ENCODE results near the gene SEMA5B.

SEMA5B gene

DNA sequence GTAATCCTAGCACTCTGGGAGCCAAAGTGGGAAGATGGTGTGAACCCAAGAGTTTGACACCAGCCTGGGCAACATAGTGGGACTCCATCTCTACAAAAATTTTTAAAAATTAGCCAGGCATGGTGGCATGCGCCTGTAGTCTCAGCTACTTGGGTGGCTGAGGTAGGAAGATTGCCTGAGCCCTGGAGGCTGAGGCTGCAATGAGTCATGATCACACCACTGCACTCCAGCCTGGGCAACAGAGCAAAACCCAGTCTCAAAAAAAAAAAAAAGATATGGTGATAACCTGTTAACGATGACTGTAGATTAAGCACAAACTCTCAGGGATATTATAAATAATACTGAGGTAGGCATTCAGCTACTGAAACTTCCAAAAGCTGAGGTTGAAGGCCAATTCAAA lies 125.2 kb downstream of the SEMA5B start:
- DNase-seq: no peak

DNA sequence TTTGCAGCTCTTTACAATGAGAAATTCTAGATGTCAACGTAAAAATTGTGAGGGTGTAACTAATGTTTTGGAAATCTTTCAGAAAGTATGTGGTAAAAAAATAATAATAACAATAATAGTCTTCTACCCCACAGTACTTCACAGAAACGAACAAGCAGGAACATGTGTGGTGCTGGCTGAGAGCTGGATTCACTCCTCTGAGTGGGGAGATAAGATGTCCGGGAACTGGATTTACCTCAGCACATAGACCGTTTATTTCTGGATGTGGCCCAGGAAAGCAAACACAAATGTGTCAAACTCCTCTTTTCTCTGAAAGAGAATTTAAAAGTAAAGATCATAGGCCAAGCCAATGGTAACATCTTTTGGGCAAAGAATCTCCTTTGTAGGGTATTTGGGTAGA lies 129.3 kb downstream of the SEMA5B start:
- no peak for DNase-seq

- peak in 1 of 51 donors; percentile 12 for DNase-seq
Measured at GRCh38 chr3:122893754-122894668, 133.6 kb downstream of the SEMA5B start.

DNA sequence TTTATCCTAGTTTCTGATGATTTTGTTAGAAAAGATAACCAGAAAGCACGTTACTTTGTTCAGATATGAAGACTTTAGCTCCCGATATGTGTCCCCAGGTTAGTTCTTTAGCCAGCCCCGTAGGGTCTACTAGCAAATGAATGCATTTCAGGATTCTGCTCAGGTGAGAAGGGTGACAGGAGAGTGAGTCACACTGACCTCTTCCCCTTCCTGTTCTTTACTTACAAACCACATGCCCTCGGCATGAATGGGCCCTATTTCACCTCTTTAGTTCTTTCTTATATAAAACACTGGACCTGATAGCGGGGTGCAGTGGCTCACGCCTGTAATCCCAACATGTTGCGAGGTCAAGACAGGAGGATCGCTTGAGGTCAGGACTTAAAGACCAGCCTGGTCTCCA lies 134.3 kb downstream of the SEMA5B start:
- no peak for DNase-seq

DNA sequence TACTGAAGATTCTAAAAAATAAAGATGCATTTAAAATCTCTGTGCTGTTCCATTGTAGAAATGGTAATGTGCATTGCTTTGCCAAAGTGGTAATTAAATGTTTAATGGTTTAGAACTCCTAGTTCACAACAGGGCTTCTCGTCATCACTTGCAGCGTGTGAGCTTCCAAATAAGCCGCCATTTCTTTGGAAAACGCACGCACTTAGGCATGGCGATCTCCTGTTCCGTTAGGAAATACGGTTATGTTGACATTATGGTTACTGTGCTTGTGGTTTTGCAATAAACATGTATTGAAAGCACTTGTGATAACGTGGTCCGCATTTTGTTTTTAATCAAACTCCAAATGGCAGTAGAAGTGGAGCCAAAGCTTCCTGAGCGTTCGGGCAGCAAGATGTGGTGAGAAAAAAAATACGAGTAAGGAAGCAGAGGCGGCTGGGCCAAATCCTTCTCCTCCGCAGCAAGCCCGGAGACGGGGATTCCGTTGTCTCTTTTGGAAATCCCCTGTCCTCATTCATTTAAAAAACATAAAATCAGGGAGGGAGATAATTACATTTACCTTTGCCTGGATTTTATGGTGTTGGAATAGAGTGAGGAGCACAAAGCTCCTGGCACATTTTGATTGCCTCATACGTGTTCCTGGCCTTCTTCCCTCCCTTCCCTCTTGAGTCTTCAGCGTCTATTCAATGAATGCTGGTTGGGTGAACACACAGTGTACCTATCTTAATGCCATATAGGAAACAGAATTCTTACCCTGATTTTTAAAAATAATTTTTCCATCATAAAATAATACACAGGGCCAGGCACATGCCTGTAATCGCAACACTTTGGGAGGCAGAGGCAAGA lies 135.2 kb downstream of the SEMA5B start:
- no peak for DNase-seq

DNA sequence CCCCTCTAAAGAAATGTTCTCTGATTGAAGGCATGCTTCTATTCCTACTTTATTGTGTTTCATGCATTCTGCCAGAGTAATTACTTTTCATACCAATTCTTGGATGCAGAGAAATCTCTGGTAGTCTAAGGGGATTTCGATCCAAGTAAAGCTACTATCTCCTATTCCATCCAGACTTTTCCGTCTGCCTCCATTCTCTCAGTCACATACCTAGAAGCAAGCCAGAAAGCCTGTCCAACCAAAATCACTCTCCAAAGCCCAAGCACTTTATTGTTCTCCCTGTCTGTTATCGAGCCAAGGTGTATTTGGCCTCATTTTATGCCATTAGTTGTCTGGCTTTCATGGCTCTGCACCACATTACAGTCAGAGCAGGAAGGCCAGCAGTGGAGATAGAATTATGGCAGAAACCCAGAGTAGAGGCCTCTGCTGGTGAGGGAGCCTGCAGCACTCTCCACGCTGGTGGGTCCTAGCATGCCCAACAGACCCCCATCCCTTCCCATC lies 136.8 kb downstream of the SEMA5B start:
- no peak for DNase-seq

- DNase-seq: peak in 23 of 51 donors; percentile 4 to 72 (median 21)
Measured at GRCh38 chr3:122890077-122890719, 137.4 kb downstream of the SEMA5B start.

GRCh38 chr3:122886946-122887345 lies 140.6 kb downstream of the SEMA5B start:
- peak in 3 of 51 donors; percentile 0 to 10 (median 8) for DNase-seq

DNA sequence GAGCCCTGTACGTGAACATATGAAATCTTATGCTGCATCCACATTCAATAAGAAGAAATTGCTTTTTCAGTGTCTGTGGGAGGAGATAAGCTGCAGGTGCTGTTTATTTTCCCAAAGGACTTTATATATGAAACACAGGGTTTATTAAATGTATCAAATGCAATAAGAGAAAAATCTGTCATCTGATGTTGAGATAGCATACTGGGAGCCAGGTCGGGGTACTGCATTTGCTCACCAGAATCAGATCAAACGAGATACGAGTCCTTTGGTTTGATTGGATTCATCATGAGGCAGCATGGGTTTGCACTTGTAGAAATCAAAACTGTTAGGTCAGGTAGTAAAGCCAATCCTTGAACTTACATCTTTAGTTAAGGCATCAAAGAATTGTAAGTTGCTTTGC lies 141.3 kb downstream of the SEMA5B start:
- no peak for DNase-seq

- no peak for DNase-seq
Measured at GRCh38 chr3:122882361-122882947, 145.1 kb downstream of the SEMA5B start.

GRCh38 chr3:122880624-122881023 lies 146.9 kb downstream of the SEMA5B start:
- no peak for DNase-seq

DNA sequence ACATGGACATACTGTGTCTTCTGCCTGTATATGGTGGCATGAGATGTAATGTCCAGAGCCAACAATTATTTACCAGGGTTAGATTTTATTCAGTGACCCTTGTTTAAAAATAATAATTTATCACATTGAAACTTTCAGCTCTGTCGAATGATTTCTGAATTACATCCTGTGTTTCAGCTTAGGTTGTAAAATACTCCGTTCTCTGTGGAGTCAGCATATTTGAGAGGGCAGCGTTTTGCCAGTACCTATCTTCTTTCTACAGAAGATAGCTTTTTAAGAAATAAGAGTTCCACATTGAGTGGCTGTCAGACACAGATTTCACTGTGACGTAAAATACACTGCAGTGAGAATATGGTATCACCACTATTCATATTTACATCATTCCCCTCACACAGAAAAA lies 147.4 kb downstream of the SEMA5B start:
- no peak for DNase-seq

GRCh38 chr3:122875547-122876127 lies 151.9 kb downstream of the SEMA5B start:
- no peak for DNase-seq

DNA sequence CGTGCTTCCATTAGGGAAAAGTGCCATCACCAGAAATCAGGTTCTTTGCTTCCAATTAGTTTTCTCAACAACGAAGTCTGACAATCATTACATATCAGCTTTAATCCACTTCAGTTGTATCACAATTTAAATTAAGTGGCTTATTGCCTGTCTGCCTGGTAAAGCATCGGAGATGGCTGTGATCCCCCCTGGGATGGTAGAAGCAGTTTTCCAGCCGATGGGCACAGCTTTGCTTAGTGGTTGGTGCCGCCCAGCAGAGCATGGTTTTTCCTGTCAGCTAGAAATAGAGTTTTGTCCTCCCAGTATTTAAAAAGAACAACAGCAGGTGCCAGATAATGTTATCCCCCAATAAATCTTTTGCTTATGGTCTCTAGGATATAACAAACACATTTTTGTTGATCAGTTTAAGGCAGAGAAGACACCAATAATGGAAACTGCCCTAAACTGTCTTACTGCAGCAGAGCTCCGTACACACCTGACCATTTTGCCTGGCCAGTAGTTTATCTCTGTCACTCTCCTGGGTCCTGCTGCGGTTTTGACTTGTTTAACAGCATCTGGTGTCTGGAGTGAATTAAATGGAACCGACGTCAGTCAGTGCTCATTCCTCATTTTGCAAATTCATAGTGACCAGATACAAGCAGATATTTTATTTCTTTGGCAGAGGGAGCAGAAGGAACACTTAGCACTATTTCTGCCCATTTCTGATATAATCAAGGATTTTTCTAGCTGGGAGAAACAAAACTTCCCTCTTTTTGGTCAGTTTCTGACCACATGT lies 153.6 kb downstream of the SEMA5B start:
- no peak for DNase-seq

DNA sequence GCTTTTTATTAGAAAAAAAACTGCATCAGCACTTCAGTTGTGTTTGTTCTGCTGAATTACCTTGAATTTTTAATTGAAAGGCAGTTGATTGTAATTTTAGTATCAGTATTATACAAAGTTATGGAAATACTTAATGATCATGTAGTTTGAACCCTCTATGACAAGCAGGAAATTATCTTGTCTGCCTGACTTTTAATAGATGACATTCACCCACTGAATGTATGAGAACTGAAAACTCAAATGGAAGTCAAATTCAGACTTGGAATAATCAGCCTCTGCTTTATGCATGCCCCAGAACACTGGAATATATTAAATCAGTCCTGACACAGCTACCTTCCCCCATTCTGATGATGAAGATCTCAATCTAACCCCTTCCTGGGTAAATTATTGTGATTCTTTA lies 159.2 kb downstream of the SEMA5B start:
- no peak for DNase-seq

DNA sequence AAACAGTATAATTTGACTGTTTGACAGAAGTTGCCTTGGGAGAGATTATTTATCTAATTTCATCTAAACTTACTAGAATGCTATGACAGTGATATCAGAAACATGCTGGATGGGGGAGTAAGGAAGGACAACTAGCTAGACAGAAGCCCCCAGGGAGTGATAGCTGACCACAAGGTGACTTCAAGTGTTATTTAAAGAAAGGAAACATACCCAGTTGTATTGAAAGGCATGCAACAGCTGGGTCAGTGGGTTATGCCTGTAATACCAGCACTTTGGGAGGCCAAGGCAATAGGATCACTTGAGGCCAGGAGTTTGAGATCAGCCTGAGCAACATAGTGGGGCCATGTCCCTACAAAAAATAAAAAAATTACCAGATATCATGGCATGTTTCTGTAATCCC lies 163.1 kb downstream of the SEMA5B start:
- DNase-seq: no peak

DNA sequence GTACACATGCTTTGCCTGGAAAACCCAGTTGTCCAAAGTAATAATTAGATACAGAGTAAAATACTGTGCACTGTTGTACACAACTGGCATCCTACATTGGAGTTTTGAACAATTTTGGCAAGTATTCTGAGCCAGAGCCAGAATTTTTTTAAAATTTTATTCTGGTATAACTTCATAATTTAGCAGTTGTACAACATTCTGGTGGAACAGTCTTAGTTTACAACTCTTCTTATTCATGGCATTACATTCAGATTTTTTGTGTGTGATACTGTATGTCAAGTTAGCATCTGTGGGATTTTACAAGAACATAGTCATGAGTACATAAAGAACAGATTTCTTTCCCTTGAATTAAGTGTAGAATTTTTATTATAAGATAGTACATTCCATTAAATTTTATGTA lies 165.2 kb downstream of the SEMA5B start:
- no peak for DNase-seq

All from hypothalamus (tissue), 51 donors.